Stimulated activated CD8-positive, alpha-beta memory T cell treated with anti-CD3 and anti-CD28 coated beads, Interleukin-4, amount 100 ng/mL, for 1 hour (primary cell): ENCODE data around the gene BID.
"Not testable (repeated sequence)": the region's sequence is repeated elsewhere in the genome, so short reads cannot be mapped to it uniquely, and the experiment has no call there.

Experiments
- DNase-seq, 2 donors: peaks; one replicate each; pipeline ENCODE4 v3.0.0-alpha.2; 2020; ENCODE audit warnings: low read depth in 2 of 2, low spot score in 1 of 2

Gene BID

GRCh38 chr22:17705951-17706900, 68.0 kb downstream of the BID start:
- no peak for DNase-seq

DNA sequence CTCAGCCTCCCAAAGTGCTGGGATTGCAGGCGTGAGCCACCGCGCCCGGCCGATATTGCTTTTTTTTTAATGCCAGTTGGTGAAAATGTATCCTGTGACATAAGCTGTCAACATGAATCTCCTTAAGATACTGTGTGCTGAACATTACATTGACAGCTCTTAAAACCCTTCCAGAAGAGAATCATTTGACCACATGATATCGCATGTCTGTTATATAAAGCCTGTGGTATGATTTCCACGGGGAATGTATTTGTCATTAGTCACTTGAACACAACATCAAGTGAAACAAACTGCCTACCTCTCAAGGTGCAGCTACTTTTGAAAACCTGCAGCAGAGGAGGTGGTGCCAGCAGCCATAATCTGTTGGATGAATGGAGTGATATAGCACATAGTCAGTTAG, 68.7 kb downstream of the BID start:
- DNase-seq, result no peak

DNA sequence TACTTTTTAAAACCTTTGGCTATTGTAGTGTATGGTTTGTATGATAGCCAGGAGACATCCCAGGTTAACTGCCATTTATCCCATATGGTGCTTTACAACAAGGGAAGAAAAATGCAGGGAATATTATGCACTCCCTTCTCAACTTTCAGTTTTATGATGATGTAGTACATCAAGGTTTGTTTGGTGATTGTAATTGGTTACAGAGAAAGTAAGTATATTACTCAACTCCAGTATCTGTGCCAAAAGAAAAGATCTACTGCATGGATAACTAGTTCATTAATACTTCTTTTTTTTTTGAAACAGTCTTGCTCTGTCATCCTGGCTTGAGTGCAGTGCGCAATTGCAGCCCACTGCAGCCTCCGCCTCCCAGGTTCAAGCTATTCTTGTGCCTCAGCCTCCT, 70.5 kb downstream of the BID start:
- no peak for DNase-seq

GRCh38 chr22:17700778-17701177, 73.5 kb downstream of the BID start:
- no peak for DNase-seq

DNA sequence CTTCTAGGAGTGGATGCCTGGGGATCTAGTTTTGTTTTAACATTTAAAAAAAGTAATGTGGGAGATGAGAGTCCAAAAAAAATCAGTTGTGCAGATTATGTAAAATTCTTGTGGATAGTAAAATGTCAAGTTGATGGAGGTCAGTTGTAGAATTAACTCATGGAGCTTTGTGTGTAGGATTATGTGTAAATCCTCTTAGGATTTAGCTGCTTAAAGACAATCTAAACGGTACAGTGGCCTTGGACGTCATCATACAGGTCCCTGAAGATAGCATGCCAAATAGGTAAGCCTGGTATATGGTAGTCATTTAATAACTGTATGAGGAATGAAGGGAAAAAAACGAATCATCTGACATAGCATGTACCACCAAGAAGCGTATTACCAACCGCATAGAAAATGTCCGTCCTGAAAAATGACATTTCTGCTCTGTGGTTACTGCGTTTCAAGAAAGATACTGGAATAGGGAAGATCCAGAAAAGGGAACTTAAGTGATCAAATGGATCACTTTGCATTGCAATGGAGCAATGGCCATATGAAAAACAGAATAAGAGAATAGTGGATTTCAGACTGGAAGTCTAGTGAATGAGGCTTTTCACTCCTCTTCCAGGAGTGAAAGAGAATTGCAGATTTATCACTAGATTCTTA, 74.5 kb downstream of the BID start:
- DNase-seq, result no peak

DNA sequence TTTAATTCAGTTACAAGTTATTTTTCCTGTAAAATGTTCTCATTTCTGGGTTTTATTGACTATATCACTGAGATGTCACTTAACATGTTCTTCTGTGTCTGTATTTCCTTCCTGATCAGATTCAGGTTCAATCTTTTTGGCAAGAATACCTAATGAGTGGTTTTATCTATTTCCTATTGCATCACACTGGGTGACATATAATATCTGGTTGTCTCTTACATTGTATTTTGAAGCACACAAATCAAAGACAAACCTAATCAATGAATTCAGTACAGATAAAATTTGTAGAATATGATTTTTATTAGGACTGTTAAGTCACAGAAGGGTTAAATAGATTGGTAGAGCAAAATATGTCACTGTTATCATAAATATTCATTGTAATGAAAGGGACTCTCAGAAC, 75.3 kb downstream of the BID start:
- no peak for DNase-seq

GRCh38 chr22:17698276-17698675, 76.0 kb downstream of the BID start:
- DNase-seq, result not testable (repeated sequence)

DNA sequence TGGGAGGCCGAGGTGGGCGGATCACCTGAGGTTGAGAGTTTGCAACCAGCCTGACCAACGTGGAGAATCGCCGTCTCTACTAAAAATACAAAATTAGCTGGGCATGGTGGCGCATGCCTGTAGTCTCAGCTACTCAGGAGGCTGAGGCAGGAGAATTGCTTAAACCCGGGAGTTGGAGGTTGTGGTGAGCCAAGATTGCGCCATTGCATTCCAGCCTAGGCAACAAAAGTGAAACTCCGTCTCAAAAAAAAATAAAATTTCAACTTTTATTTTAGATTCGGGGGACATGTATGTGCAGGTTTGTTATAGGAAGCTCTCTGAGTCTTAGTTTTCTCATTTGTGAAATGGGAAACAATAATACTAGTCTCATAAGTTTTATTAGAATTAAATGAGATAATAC, 77.1 kb downstream of the BID start:
- DNase-seq, result not testable (repeated sequence)

GRCh38 chr22:17695986-17696385, 78.3 kb downstream of the BID start:
- no peak for DNase-seq

DNA sequence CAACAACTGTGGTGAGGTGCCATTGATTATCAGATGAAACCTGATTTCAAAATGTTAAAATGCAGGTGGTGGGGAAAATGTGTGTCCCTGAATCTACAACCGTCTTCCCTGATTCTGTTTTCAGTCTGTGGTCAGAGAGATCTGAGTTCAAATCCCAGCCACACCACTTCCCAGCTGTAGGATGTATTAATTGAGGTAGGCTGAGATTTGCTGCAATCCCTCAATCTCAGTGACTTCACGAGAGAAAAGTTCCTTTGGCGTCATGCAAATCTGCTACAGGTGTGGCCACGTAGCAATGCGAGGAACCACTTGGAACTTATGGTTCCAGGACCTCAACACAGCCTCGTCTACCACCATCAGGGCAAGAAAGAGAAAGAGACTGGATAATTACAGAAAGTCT, 79.5 kb downstream of the BID start:
- DNase-seq, result no peak

DNA sequence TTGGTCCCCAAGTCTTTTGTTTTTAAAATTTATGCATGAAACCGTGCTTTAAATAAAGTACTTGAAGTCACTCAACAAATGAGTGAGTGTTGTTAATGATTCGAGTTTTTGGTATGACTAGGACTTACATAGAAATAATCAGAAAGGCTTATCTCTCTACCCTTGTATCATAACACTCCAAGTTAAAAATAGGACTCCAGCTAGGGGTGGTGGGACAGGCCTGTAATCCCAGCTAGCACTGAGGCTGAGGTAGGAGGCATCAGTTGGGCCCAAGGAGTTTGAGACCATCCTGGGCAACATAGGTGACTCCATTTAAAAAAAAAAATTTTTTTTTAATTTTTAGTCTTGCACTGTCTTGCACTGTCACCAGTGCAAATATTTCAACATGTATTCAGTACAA, 80.1 kb downstream of the BID start:
- DNase-seq, result no peak

DNA sequence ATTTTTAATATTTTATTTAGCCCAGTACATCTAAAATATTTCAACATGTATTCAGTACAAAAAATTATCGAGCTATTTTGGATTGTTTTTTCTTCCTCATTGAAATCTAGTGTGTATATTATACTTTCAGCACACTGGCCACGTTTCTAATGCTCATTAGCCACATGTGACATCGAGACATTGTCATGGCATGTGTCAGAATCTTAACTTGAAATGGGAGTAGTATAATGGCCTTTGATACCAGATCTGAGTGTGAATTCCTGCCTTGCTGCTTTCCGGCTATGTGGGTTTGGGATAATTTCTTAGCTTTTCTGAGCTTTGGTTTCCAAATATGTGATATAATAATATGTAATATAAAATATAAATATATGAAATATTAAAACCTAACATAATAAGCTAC, 81.4 kb downstream of the BID start:
- no peak for DNase-seq

- no peak for DNase-seq
Measured at GRCh38 chr22:17684245-17684644, 90.0 kb downstream of the BID start.
